HPDE6-E6E7 (cell line): ENCODE results near the gene SHH.

Source experiments
- DNase-seq: peaks from one replicate; pipeline ENCODE4 v3.0.0; 2011; ENCODE audit warnings: missing footprints; ENCODE audit errors: extremely low spot score

SHH gene

GRCh38 chr7:155792315-155792960 lies 19.8 kb downstream of the SHH start:
- DNase-seq = no peak

DNA sequence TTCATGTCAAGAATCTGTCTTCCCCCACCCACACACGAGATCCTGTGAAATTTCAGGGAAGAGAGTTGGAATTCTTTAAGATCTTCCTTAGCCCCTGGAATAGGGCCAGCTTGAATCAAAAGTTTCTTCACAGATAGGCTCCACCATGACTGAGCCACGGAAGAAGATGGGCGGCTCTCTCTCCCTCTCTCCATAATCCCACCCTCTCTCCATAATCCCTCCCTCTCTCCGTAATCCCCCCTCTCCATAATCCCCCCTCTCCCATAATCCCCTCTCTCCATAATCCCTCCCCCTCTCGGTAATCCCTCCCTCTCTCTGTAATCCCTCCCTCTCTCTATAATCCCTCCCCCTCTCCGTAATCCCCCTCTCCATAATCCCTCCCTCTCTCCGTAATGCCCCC lies 20.4 kb downstream of the SHH start:
- no peak for DNase-seq

GRCh38 chr7:155791214-155791737 lies 21.0 kb downstream of the SHH start:
- no peak for DNase-seq

GRCh38 chr7:155790666-155791065 lies 21.6 kb downstream of the SHH start:
- DNase-seq = no peak

DNA sequence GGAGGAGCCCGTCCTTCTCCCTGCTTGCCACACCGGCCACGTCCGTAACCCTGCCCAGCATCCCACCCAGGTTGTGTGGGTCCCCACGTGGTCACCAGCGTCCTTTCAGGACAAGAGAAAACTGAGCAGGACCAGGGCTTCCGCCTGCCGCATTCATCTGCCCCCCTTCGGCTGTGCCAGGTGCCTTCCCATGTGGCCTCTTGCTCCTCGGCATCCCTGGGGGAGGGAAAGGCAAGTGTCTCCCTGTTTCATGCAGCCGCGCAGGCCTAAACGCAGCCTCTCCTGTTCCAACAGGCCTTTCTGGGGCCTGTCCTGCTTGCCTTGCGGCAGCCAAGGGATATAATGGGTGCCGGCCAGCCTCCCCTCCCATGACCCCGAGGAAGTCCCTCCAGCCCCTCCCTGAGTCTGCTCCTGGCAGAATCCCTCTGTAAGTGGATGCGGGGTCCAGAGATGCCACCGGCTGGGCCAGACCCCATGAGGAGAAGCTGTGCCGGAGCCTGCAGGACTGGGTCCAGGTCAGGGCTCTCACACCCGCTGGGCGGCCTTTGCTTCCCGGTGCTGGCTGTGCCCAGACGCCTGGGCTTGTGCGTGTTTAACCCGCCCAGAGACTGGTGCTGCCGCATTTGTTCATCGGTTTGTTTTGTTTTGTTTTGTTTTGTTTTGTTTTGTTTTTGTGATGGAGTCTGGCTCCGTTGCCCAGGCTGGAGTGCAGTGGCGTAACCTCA lies 23.1 kb downstream of the SHH start:
- DNase-seq = no peak

DNA sequence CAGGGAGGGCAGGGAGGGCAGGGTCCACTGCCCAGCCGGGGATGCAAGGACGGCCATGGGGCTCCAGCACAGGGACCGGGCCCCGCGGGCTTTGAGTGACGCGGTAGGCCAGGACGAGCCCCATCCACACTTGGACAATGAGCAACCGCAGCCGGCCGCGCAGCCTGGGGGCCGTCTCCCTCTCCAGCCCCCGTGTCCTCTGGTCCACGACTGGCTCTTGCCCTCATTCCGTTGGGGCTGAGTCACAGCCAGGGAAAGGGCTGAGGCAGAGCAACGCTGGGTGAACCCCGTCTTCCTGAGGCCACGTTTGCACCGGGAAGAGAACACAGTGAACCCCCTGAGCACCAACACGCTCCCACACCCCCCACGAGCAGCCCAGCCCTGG lies 23.7 kb downstream of the SHH start:
- DNase-seq = no peak

- no peak for DNase-seq
These were observed 25.0 kb downstream of the SHH start for GRCh38 chr7:155787171-155787851.

DNA sequence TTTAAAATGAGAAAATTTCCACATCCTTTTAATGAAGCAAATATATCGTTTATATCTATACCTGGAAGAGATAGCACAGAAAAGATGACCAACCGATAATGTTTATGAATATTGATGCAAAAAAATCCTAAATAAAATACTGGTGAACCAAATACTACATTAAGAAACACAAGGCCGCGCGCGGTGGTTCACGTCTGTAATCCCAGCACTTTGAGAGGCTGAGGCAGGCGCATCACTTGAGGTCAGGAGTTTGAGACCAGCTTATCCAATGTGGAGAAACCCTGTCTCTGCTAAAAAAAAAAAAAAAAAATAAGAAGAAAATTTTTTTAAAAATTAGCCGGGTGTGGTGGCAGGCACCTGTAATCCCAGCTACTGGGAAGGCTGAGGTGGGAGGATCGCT lies 25.8 kb downstream of the SHH start:
- no peak for DNase-seq

GRCh38 chr7:155785536-155785935 lies 26.7 kb downstream of the SHH start:
- no peak for DNase-seq

GRCh38 chr7:155782466-155782865 lies 29.8 kb downstream of the SHH start:
- no peak for DNase-seq

DNA sequence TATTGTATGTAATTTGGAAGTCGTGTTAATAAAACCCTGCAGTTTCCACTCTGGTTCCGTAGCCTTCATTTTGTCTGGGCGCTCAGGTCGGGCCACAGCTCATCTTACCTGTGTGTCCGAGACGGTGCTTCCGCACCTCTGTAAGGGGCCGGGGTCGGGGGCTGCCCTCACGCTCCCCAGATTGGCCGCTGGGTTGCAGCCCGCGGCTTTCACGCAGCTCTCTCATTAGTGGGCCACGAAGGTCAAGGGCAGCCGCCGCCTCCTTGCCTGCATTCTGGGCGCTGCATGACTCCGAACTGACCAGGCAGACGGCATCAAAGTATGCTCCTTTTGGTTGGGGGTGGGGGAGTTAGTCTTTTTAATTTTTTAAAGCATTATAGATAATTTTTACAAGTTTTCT lies 30.8 kb downstream of the SHH start:
- no peak for DNase-seq

GRCh38 chr7:155780884-155781283 lies 31.4 kb downstream of the SHH start:
- no peak for DNase-seq

DNA sequence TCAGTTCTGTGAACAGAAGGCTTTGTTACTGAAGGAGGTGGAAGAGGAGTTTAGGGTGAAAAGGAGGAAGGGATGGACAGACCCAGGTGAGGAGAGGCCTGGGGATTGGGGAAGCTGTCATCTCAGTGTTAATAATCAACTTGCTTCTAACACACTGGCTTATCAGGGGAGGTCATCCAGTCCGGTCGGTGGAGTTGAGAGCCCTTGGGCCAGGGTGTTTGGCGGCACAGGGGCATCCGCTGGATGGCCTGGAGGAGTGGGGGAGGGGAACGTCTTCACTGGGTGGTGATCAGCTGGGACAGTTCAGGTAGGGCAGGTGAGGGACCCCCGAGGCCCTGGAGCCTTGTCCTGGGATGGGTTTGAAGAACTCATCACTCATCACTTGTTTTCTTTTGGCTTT lies 33.9 kb downstream of the SHH start:
- DNase-seq = no peak

DNA sequence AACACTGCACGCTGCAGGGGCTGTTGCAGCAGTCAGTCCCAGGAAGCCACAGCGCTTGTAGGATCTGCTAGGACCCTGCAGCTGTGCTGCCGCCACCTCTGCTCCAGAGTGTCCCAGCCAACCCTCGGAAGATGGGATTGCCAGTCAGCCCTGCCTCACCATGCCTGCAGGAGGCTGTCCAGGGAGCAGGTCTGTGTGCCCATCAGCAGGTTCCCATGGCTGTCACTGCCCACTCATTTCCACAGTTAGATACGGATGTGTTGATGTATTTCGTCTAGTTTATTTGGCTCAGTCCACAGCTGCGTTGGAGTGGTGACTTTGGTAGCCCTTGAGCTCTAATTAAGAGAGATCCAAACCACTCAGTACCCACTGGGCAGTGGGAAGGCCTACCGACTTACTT lies 35.7 kb downstream of the SHH start:
- no peak for DNase-seq

DNA sequence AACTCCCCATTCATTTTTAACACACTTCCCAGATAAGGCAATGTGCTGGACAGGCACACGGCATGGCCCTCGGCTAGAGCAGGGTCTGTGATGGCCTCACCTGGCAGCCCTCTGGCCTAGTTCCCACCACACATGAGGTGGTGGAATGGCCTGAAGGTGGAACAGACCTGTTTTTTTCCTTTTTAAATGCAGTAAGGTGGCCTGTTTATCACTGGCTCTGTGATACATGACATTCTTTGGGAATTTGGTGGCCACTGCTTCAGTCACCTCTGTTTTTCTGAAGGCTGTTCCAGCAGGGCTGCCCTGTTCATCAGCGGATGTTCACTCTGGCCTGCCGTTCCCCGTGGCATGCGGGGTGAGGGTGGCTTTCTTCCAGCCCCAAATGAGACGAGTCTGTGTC lies 36.6 kb downstream of the SHH start:
- no peak for DNase-seq

- DNase-seq = no peak
These were observed 37.3 kb downstream of the SHH start for GRCh38 chr7:155774947-155775346.

- DNase-seq = no peak
These were observed 38.7 kb downstream of the SHH start for GRCh38 chr7:155773531-155773930.

GRCh38 chr7:155770241-155770640 lies 42.0 kb downstream of the SHH start:
- DNase-seq = no peak

DNA sequence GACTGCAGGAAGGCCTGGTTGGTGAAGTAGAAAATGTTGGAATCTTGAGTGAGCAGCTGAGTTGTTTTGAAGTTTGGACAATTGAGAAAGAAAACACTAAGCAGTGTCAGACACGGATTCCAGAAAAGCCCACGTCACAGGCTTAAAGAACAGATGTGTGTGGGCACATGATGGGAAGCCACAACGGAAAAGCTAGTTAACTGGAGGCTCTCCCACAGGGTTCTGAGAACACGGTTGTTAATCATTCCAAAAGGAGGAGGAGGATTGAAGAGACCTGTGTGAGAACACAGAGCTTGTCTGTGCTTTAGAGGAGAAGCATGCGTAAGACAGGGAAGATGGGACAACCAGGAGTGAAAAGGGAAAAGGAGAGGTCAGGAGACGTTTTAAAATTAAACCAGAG lies 42.6 kb downstream of the SHH start:
- no peak for DNase-seq

- no peak for DNase-seq
These were observed 45.0 kb downstream of the SHH start for GRCh38 chr7:155766966-155767916.

GRCh38 chr7:155766386-155766785 lies 45.9 kb downstream of the SHH start:
- no peak for DNase-seq

DNA sequence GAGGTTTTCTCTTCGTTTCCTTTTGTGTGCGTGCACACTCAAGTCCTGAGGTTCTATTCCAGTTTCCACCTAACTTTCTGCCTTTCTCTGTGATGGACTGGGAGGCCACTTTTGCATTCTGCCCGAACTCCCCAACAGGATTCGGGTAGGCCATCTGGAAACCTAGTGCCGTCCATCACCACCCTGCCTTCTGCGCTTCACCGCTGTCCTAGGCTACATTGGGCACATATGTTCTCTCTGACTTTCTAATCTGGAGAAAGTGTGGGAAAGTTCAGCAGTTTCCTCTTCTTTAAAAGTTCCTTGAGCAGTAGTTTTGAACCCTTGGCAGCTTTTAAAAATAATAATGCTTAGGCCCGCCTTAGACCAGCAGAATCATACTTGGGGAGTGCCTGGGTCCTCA lies 46.8 kb downstream of the SHH start:
- DNase-seq = no peak
